HCT116 (cell line): ENCODE data around the gene BBS9.

Source experiments
- EZH2 ChIP-seq: fragments of 200-600 bp; sonication (generic); IDR thresholded peaks from 2 replicates; pipeline ENCODE4 v1.6.1; 2017; ENCODE audit warnings: antibody characterized with exemption, mixed run types
- EZH2phosphoT487 ChIP-seq: fragments of 200-600 bp; IDR thresholded peaks from 2 replicates; pipeline ENCODE4 v1.6.1; 2018; ENCODE audit warnings: antibody characterized with exemption, borderline replicate concordance
- POLR2AphosphoS5 ChIP-seq: IDR thresholded peaks from 2 replicates; pipeline ENCODE4 v1.6.1; 2011; ENCODE audit warnings: mild to moderate bottlenecking, low read depth, low read length, moderate library complexity
- SP1 ChIP-seq: IDR thresholded peaks from 2 replicates; pipeline ENCODE4 v1.6.1; 2012; ENCODE audit warnings: low read depth
- TF ChIP-seq, protein P1 (sequence below): IDR thresholded peaks from 2 replicates; pipeline ENCODE4 v1.6.1; 2012
- TF ChIP-seq, protein P2 (sequence below), 3 experiments: fragments of 200-600 bp in 1 of 3; sonication (generic) in 1 of 3; IDR thresholded peaks in 2 of 3; conservative IDR thresholded peaks in 1 of 3; 2 replicates each; pipeline ENCODE4 v1.5.1; 2012 to 2017; ENCODE audit warnings: low read depth in 2 of 3, low read length in 2 of 3, antibody characterized with exemption in 1 of 3, borderline replicate concordance in 1 of 3, control low read depth in 1 of 3, mild to moderate bottlenecking in 1 of 3, mixed read lengths in 1 of 3, mixed run types in 1 of 3, moderate library complexity in 1 of 3; ENCODE audit not compliant: insufficient read depth in 1 of 3

DNA sequence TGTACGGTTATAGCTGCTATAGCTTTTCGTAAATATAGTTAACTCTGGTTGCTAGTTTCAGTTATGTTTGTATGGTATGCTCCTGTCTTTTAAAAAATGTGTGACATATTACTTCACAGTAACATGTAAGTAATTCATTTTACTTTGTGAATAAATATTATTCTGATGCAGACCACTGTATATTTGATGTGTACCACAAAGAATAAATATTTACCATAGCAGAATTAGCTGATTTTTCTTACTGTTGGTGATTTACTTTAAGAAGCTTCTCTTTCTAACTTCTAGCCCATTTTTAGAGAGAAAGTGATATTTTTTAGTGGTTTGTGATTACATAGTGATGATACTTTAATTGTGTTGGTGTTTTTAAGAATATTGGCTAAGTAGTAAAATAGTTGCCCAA lies 292.8 kb downstream of the BBS9 start:
- TF ChIP-seq, protein P1, sequence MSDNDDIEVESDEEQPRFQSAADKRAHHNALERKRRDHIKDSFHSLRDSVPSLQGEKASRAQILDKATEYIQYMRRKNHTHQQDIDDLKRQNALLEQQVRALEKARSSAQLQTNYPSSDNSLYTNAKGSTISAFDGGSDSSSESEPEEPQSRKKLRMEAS, result no peak
- TF ChIP-seq EZH2 (no peak), EZH2phosphoT487 (no peak), SP1 (no peak), POLR2AphosphoS5 (no peak)
- TF ChIP-seq, protein P2, sequence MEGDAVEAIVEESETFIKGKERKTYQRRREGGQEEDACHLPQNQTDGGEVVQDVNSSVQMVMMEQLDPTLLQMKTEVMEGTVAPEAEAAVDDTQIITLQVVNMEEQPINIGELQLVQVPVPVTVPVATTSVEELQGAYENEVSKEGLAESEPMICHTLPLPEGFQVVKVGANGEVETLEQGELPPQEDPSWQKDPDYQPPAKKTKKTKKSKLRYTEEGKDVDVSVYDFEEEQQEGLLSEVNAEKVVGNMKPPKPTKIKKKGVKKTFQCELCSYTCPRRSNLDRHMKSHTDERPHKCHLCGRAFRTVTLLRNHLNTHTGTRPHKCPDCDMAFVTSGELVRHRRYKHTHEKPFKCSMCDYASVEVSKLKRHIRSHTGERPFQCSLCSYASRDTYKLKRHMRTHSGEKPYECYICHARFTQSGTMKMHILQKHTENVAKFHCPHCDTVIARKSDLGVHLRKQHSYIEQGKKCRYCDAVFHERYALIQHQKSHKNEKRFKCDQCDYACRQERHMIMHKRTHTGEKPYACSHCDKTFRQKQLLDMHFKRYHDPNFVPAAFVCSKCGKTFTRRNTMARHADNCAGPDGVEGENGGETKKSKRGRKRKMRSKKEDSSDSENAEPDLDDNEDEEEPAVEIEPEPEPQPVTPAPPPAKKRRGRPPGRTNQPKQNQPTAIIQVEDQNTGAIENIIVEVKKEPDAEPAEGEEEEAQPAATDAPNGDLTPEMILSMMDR (IDR thresholded peaks at IDR 0.05 in 2 of 3, conservative IDR thresholded peaks at IDR 0.05 in 1 of 3; ENCODE audit: borderline replicate concordance in 1 of 3, insufficient read depth in 1 of 3, low read depth in 2 of 3, low read length in 2 of 3), result no peak
